GM12874 (cell line): ENCODE measurements around the gene FCN2.

Experiments
- TF ChIP-seq, protein P1 (sequence below): IDR thresholded peaks from 2 replicates; pipeline ENCODE4 v1.5.1; 2011; ENCODE audit warnings: low read depth, mild to moderate bottlenecking, control low read depth, low read length, moderate library complexity; ENCODE audit not compliant: insufficient read depth

Gene FCN2

DNA sequence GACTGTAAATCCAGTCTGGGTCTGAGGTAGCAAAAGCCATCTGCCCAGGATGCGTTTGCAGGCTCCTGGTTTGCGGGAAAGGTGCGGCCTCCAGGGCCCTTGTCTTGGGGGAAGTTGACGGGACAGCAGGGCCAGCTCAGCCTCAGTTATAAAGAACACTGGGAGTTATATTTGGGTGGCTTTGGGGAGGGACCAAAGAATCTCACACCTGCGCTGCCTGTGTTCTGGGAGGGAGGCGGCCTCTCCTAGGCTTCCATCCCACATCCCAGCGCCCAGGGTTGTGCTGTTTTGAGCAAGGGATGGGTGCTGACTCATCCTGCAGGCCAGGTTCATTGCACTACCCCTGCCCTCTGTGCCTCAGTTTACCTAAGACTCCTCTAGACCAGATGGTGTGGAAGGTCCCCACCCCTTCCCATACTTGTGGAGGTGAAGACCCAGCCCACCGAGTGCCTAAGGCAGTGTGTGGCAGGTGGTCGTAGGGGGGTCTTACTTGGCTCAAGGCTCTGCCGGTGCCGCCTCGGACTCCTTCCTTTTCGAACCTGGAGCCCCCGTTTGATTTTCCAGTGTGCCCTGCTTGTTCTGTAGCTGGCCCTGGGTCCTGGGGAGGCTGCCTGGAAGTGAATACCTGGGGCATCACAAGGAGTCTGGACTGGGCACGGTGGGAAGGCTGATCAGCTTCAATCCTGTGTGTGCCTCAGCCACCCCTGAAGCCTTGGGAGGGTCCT lies 39.3 kb upstream of the FCN2 start:
- TF ChIP-seq, protein P1, sequence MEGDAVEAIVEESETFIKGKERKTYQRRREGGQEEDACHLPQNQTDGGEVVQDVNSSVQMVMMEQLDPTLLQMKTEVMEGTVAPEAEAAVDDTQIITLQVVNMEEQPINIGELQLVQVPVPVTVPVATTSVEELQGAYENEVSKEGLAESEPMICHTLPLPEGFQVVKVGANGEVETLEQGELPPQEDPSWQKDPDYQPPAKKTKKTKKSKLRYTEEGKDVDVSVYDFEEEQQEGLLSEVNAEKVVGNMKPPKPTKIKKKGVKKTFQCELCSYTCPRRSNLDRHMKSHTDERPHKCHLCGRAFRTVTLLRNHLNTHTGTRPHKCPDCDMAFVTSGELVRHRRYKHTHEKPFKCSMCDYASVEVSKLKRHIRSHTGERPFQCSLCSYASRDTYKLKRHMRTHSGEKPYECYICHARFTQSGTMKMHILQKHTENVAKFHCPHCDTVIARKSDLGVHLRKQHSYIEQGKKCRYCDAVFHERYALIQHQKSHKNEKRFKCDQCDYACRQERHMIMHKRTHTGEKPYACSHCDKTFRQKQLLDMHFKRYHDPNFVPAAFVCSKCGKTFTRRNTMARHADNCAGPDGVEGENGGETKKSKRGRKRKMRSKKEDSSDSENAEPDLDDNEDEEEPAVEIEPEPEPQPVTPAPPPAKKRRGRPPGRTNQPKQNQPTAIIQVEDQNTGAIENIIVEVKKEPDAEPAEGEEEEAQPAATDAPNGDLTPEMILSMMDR = no peak

DNA sequence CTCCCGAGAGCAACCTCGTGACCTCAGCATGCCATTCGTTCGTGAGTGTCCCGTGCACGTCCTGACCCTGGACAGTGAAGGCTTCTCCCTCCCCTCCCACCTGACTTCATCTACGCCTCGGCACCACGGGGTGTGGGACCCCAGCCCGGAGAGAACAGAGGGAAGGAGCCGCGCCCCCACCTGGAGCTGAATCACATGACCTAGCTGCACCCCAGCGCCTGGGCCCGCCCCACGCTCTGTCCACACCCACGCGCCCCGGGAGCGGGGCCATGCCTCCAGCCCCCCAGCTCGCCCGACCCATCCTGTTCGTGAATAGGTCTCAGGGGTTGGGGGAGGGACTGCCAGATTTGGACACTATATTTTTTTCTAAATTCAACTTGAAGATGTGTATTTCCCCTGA lies 38.3 kb upstream of the FCN2 start:
- TF ChIP-seq, protein P1 = no peak

DNA sequence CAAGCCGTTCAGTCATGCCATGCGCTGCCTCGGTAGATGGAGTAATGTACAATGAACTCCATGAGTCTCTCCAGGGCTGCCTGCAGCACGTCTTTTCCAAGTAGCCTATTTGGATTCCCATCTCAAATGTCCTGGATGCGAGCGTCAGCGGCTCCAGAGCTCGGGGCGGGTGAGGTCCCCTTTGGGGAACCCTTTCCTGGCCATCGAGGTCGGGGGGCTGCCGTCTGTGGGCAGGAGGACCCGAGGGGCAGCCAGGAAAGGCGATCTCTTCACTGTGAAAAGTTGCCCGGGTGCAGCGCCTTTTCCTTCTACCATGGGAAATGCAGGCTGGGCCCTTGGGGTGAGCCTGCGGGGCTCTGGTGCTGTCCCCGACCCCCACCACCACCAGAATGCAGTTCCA lies 36.9 kb upstream of the FCN2 start:
- TF ChIP-seq, protein P1 = no peak

DNA sequence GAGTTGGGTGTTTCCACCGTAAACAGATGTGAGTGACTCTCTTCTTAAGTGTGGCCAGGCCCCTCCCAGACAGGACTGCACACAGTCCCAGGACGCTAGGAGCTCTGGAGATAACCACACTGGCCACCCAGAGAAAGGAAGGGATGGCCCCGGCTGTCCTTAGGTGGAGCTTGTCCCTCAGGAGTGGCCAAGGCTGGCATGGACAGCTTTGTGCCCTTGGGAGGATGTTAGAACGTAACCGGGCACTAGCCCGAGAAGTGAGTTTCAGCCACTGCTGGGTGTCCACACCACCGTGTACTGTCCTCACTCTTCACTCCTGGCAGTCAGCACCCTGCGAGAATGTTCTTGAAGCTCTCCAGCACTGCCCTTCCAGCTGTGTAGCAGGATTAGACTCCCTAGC lies 35.8 kb upstream of the FCN2 start:
- TF ChIP-seq, protein P1 = no peak

DNA sequence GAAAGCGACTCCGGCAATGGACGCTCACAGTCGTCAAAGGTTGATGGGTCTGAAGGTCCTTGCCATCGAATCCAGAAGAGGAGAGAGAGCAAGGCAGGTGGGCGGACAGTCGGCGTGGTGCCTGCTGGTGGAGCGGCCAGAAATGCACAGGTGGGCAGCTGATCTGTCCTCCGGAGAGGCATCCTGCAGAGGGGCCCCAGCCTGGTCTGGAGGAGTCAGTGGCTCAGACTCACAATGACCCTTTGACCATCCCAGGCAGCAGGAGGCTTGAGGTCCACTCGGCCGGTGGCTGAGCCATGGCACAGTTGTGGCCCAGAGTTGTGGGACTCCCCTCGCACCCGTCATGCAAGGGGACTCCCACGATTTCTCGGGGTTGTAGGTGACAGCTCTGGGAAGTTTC lies 34.4 kb upstream of the FCN2 start:
- TF ChIP-seq, protein P1 = no peak

DNA sequence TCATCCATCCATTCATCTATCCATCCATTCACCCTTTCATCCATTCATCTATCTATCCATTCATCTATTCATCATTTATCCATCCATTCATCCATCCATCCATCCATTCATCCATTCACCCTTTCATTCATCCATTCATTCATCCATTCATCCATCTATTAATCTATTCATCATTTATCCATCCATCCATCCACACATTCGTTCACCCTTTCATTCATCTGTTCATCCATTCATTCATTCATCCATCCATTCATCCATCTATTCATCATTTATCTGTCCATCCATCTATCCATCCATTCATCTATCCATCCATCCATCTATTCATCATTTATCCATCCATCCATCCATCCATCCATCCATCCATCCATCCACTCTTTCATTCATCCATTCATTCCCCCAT lies 33.9 kb upstream of the FCN2 start:
- TF ChIP-seq, protein P1 = no peak

DNA sequence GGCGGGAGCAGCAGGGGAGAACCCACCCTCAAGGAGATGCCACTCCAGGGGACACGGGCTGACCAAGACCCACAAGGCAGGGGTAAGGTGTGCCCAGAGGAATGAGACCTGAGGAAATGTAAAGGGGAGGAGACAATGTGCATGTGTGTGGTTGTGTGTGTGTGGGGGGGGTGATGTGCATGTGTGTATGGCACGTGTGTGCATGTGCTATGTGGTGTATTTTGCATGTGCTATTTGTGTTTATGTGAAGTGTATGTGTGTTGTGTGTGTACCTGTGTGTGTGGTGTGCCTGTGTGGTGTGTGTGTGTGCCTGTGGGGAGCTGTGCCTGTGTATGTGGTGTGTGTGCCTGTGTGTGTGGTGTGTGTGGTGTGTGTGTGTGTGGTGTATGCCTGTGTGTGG lies 33.5 kb upstream of the FCN2 start:
- TF ChIP-seq, protein P1 = no peak
